ENCODE data around the gene ETV3.
"Not testable (repeated sequence)": the region's sequence is repeated elsewhere in the genome, so short reads cannot be mapped to it uniquely, and the experiment has no call there.

ETV3 gene

GRCh38 chr1:157138220-157139051 is at the start of gene ETV3:
ETV3 (minus strand) TSS chr1:157138395; CDS start chr1:157136352, 2,043 bp downstream.
- DNase-seq, result peak; percentile 87

GRCh38 chr1:157186281-157186992 is 48.2 kb upstream of the ETV3 start:
- DNase-seq, result no peak

GRCh38 chr1:157183870-157184269 is 45.7 kb upstream of the ETV3 start:
- no peak for DNase-seq

- DNase-seq, result not testable (repeated sequence)
Measured at GRCh38 chr1:157182371-157182770, 44.2 kb upstream of the ETV3 start.

GRCh38 chr1:157181790-157182189 is 43.6 kb upstream of the ETV3 start:
- DNase-seq, result no peak

GRCh38 chr1:157181258-157181657 is 43.1 kb upstream of the ETV3 start:
- no peak for DNase-seq

GRCh38 chr1:157178490-157178889 is 40.3 kb upstream of the ETV3 start:
- no peak for DNase-seq

- DNase-seq, result no peak
Measured at GRCh38 chr1:157177733-157178394, 39.7 kb upstream of the ETV3 start.

GRCh38 chr1:157176591-157177121 is 38.5 kb upstream of the ETV3 start:
- no peak for DNase-seq

GRCh38 chr1:157176016-157176415 is 37.8 kb upstream of the ETV3 start:
- no peak for DNase-seq

- DNase-seq, result no peak
Measured at GRCh38 chr1:157173900-157174410, 35.8 kb upstream of the ETV3 start.

- not testable (repeated sequence) for DNase-seq
Measured at GRCh38 chr1:157173241-157173640, 35.0 kb upstream of the ETV3 start.

GRCh38 chr1:157172591-157172990 is 34.4 kb upstream of the ETV3 start:
- DNase-seq, result not testable (repeated sequence)

- not testable (repeated sequence) for DNase-seq
Measured at GRCh38 chr1:157171903-157172503, 33.8 kb upstream of the ETV3 start.

- DNase-seq, result no peak
Measured at GRCh38 chr1:157170677-157171515, 32.7 kb upstream of the ETV3 start.

GRCh38 chr1:157168015-157168414 is 29.8 kb upstream of the ETV3 start:
- DNase-seq, result no peak

GRCh38 chr1:157167437-157167836 is 29.2 kb upstream of the ETV3 start:
- no peak for DNase-seq

- DNase-seq, result no peak
Measured at GRCh38 chr1:157166590-157166989, 28.4 kb upstream of the ETV3 start.

- no peak for DNase-seq
Measured at GRCh38 chr1:157163273-157164127, 25.3 kb upstream of the ETV3 start.

GRCh38 chr1:157162345-157162744 is 24.1 kb upstream of the ETV3 start:
- DNase-seq, result no peak

GRCh38 chr1:157161901-157162300 is 23.7 kb upstream of the ETV3 start:
- DNase-seq, result no peak

Measured in SIG-M5 (cell line).